Prostate gland (tissue), 2 donors: ENCODE data around the gene FAM107B. TPM values are rescaled to one million over a fixed set of nuclear protein-coding genes. Genes with fewer than 3 reads are reported as not detected.

Experiments
- DNase-seq: peaks from one replicate; pipeline ENCODE4 v3.0.0-alpha.2; 2019; ENCODE audit warnings: low spot score
- H3K27ac ChIP-seq, 2 donors: fragments of 200-600 bp; sonication (generic); 2 replicates each; pipeline ENCODE4 v1.5.1; 2017 to 2019
- H3K27me3 ChIP-seq: fragments of 200-600 bp; sonication (generic); replicated peaks from 2 replicates; pipeline ENCODE4 v1.5.1; 2019; ENCODE audit not compliant: insufficient read depth
- H3K36me3 ChIP-seq, 2 donors: fragments of 200-600 bp; sonication (generic); 1 replicate in 1 of 2; 2 replicates in 1 of 2; pipeline versions ENCODE4 v1.5.1 to v1.8.1; 2017 to 2019
- H3K4me1 ChIP-seq: fragments of 200-600 bp; sonication (generic); replicated peaks from 2 replicates; pipeline ENCODE4 v1.5.1; 2019
- H3K4me3 ChIP-seq, 2 donors: fragments of 200-600 bp; sonication (generic); 2 replicates each; pipeline ENCODE4 v1.5.1; 2017 to 2019
- H3K9me3 ChIP-seq: fragments of 200-600 bp; sonication (generic); 2 replicates; pipeline ENCODE4 v1.5.1; 2017
- POLR2A ChIP-seq: fragments of 450-650 bp; IDR thresholded peaks from one replicate; pipeline ENCODE4 v1.6.1; 2016; ENCODE audit warnings: antibody characterized with exemption, mild to moderate bottlenecking
- POLR2AphosphoS5 ChIP-seq: sonication (generic); formaldehyde crosslinking; IDR thresholded peaks from one replicate; pipeline ENCODE4 v1.6.1; 2017; ENCODE audit warnings: antibody characterized with exemption
- WGBS: methylation state at CpG from one replicate; pipeline ENCODE4 v1.1.5; 2018; 5-methylcytosine and 5-hydroxymethylcytosine counted together
- intact Hi-C: fragments of 100-400 bp; cut with DNase I; formaldehyde crosslinking; loops from one replicate; pipeline ENCODE4 v1.14.2; 2022
- total RNA-seq, 2 donors: library from RNA; depleted of rRNA; stranded (reverse); fragments of >200 nt; gene quantifications; one replicate each; pipeline ENCODE4 v1.1.0, GENCODE V29; 2016
- TF ChIP-seq, protein P1 (sequence below), 4 experiments: fragments of 200-600 bp in 2 of 4; fragments of 450-650 bp in 2 of 4; sonication (generic) in 2 of 4; IDR thresholded peaks; 1 replicate in 3 of 4; 2 replicates in 1 of 4; pipeline ENCODE4 v1.5.1; 2016 to 2019; ENCODE audit warnings: antibody characterized with exemption in 4 of 4, mild to moderate bottlenecking in 2 of 4, moderate library complexity in 2 of 4

The FAM107B gene
- total RNA-seq, 2 donors from 2014 or later: 32.9 to 63.9 TPM

DNA sequence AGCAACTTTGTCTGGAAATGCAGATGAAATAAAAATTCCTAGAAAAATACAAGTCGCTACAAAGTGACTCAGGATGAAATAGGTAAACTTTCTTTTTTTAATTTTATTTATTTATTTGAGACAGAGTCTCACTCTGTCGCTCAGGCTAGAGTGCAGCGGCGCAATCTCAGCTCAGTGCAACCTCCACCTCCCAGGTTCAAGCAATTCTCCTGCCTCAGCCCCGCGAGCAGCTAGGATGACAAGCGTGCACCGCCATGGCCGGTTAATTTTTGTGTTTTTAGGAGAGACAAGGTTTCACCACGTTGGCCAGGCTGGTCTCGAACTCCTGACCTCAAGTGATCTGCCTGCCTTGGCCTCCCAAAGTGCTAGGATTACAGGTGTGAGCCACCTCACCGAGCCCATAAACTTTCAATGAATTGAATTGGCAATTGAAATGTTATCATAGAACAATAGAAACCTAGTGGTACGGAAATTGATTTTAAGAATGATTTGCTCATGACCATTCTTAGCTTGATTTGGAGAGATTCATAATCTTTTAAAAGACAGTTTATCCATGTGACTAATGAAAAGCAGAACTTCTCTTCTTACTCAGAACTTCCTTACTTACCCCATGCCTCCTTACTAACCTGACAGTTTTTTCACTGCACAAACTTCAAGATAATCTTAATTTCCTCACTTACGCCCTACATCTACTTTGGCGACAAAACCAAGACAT is 161.7 kb downstream of the FAM107B start:
- no peaks in the 10 kb centered on the region for H3K4me1 ChIP-seq
- WGBS: 93% methylated on average over 15 of the region's 15 CpGs

GRCh38 chr10:14611968-14612693 is 162.6 kb downstream of the FAM107B start:
- Histone ChIP-seq H3K9me3 (no peaks in the 10 kb centered on the region), H3K36me3 (no peaks in the 10 kb centered on the region), H3K4me3 (no peak overlapping the region), H3K27me3 (no peaks in the 10 kb centered on the region), H3K4me1 (no peaks in the 10 kb centered on the region), H3K27ac (no peak overlapping the region)
- no peak for TF ChIP-seq POLR2AphosphoS5
- TF ChIP-seq, protein P1, sequence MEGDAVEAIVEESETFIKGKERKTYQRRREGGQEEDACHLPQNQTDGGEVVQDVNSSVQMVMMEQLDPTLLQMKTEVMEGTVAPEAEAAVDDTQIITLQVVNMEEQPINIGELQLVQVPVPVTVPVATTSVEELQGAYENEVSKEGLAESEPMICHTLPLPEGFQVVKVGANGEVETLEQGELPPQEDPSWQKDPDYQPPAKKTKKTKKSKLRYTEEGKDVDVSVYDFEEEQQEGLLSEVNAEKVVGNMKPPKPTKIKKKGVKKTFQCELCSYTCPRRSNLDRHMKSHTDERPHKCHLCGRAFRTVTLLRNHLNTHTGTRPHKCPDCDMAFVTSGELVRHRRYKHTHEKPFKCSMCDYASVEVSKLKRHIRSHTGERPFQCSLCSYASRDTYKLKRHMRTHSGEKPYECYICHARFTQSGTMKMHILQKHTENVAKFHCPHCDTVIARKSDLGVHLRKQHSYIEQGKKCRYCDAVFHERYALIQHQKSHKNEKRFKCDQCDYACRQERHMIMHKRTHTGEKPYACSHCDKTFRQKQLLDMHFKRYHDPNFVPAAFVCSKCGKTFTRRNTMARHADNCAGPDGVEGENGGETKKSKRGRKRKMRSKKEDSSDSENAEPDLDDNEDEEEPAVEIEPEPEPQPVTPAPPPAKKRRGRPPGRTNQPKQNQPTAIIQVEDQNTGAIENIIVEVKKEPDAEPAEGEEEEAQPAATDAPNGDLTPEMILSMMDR (IDR thresholded peaks at IDR 0.05): no peak
- no peak for TF ChIP-seq POLR2A
- intact Hi-C loops: no loop called here
- 6% methylated on average over 2 of the region's 2 CpGs for WGBS
- DNase-seq: no peak

More for the DNA sequence above, 161.7 kb downstream of the FAM107B start:
- Histone ChIP-seq H3K36me3 (no peaks in the 10 kb centered on the region), H3K27me3 (no peaks in the 10 kb centered on the region), H3K9me3 (no peaks in the 10 kb centered on the region), H3K27ac (no peak overlapping the region), H3K4me3 (no peak overlapping the region)
- intact Hi-C loops: no loop called here
- TF ChIP-seq POLR2AphosphoS5 (no peak), POLR2A (no peak)
- TF ChIP-seq, protein P1 (IDR thresholded peaks at IDR 0.05): no peak
- no peak for DNase-seq

DNA sequence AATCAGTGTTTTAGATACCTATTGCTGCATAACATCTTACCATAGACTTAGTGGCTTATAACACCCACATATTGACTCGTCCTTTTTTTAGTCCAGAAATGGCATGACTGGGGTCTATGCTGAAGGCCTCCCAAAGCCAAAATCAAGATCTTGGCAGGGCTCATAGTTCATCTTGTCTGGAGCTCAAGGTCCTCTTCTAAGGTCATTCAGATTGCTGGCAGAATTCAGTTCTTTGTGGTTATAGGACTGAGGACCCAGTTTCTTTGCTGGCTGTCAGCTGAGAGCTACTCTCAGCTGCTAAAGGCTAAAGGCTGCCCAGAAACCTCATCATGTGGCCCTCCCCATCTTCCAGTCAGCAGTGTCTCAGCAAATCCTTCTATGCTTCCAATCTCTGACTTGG is 165.5 kb downstream of the FAM107B start:
- no peak for DNase-seq
- Histone ChIP-seq H3K4me3 (no peak overlapping the region), H3K27ac (no peak overlapping the region), H3K9me3 (no peaks in the 10 kb centered on the region), H3K4me1 (no peaks in the 10 kb centered on the region), H3K36me3 (no peaks in the 10 kb centered on the region), H3K27me3 (no peaks in the 10 kb centered on the region)
- TF ChIP-seq, protein P1 (IDR thresholded peaks at IDR 0.05): no peak
- no peak for TF ChIP-seq POLR2AphosphoS5
- no peak for TF ChIP-seq POLR2A
- intact Hi-C loops: loop anchor here (10.0 kb wide), 1 partner anchor 226 kb away; the partner anchor contains the start of genes CDNF, HSPA14 and MSANTD7
- 93% methylated on average over 1 of the region's 1 CpG for WGBS

DNA sequence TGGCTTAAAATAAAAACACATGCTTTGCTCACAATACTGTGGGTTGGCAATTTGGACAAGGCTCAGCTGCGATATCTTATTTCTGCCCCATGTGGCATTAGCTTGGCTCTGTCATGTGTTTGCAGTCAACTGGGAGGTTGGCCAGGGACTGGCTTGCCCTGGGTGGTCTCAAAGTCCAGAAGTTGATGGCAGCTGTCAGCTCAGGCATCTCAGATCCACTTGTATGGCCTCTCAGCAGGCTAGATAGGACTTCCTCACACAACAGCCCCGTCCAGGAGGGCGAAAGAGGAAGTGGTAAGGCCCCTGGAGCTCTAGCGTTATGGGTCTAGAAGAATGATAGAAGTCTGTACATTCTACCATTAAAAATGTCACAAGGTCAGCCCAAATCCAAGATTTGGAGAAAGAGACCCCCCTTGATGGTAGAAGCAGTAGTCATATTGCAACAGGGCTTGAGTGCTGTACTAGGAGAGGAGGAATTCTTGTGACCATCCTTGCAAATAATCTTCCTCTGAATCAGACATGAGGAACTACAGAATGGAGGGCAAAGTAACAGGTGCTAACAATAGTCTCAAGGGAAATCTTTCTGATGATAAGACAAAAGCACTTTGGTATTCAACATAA is 166.2 kb downstream of the FAM107B start:
- H3K4me3 ChIP-seq: no peak overlapping the region
- WGBS: 86% methylated on average over 4 of the region's 4 CpGs
- DNase-seq: no peak
- no peaks in the 10 kb centered on the region for H3K9me3 ChIP-seq
- TF ChIP-seq, protein P1 (IDR thresholded peaks at IDR 0.05): no peak
- no peak for TF ChIP-seq POLR2AphosphoS5
- no peak for TF ChIP-seq POLR2A
- no peaks in the 10 kb centered on the region for H3K27me3 ChIP-seq
- no peaks in the 10 kb centered on the region for H3K4me1 ChIP-seq
- no peaks in the 10 kb centered on the region for H3K36me3 ChIP-seq
- no peak overlapping the region for H3K27ac ChIP-seq
- intact Hi-C loops: loop anchor here (10.0 kb wide), 1 partner anchor 226 kb away; the partner anchor contains the start of genes CDNF, HSPA14 and MSANTD7
